MM.1S (cell line): ENCODE data around the gene CNRIP1.

ENCODE experiments used
- DNase-seq: peaks from one replicate; pipeline ENCODE4 v3.0.0-alpha.2; 2015
- H2AFZ ChIP-seq: fragments of 300-600 bp; sonication (generic); 2 replicates; pipeline ENCODE4 v1.6.0; 2016; ENCODE audit warnings: antibody characterized with exemption, low read length
- H3F3A ChIP-seq: fragments of 300-600 bp; sonication (generic); 2 replicates; pipeline ENCODE4 v1.6.1; 2016; ENCODE audit warnings: mild to moderate bottlenecking, antibody characterized with exemption, low read length, moderate library complexity, mixed read lengths; ENCODE audit not compliant: insufficient read depth
- H3K27ac ChIP-seq: fragments of 300-600 bp; sonication (generic); 2 replicates; pipeline ENCODE4 v1.5.1; 2016; ENCODE audit warnings: mild to moderate bottlenecking, low read length
- H3K27me3 ChIP-seq: fragments of 300-600 bp; sonication (generic); replicated peaks from 2 replicates; pipeline ENCODE4 v1.6.0; 2016; ENCODE audit warnings: low read length; ENCODE audit not compliant: insufficient read depth
- H3K36me3 ChIP-seq: fragments of 300-600 bp; sonication (generic); replicated peaks from 2 replicates; pipeline ENCODE4 v1.6.1; 2016; ENCODE audit warnings: mild to moderate bottlenecking, low read length, mixed read lengths; ENCODE audit not compliant: insufficient read depth
- H3K4me1 ChIP-seq: fragments of 300-600 bp; sonication (generic); 2 replicates; pipeline ENCODE4 v1.6.1; 2016; ENCODE audit warnings: low read length, mixed read lengths
- H3K4me2 ChIP-seq: fragments of 300-600 bp; sonication (generic); 2 replicates; pipeline ENCODE4 v1.6.0; 2016; ENCODE audit warnings: low read depth, low read length
- H3K4me3 ChIP-seq: fragments of 300-600 bp; sonication (generic); 2 replicates; pipeline ENCODE4 v1.5.1; 2016; ENCODE audit warnings: low read length, mixed read lengths
- H3K79me2 ChIP-seq: fragments of 300-600 bp; sonication (generic); 2 replicates; pipeline ENCODE4 v1.6.1; 2016; ENCODE audit warnings: mixed run types, low read length, mixed read lengths
- H3K9ac ChIP-seq: fragments of 300-600 bp; sonication (generic); 2 replicates; pipeline ENCODE4 v1.6.1; 2016; ENCODE audit warnings: low read length, mixed read lengths
- H3K9me2 ChIP-seq: fragments of 300-600 bp; sonication (generic); replicated peaks from 2 replicates; pipeline ENCODE4 v1.6.1; 2016; ENCODE audit warnings: mild to moderate bottlenecking, low read length, mixed read lengths; ENCODE audit not compliant: insufficient read depth
- H3K9me3 ChIP-seq: fragments of 300-600 bp; sonication (generic); replicated peaks from 2 replicates; pipeline ENCODE4 v1.6.1; 2016; ENCODE audit warnings: mild to moderate bottlenecking, low read length, mixed read lengths; ENCODE audit not compliant: insufficient read depth
- H4K20me1 ChIP-seq: fragments of 300-600 bp; sonication (generic); 2 replicates; pipeline ENCODE4 v1.6.1; 2016; ENCODE audit warnings: mild to moderate bottlenecking, low read length, moderate library complexity, mixed read lengths; ENCODE audit not compliant: insufficient read depth
- CTCF ChIP-seq: fragments of 300-600 bp; sonication (generic); IDR thresholded peaks from 2 replicates; pipeline ENCODE4 v1.5.1; 2016; ENCODE audit warnings: antibody characterized with exemption, low read length, mixed read lengths
- EZH2 ChIP-seq: fragments of 300-600 bp; sonication (generic); optimal IDR thresholded peaks from 2 replicates; pipeline ENCODE3; 2017; ENCODE audit warnings: low read depth, mild to moderate bottlenecking, antibody characterized with exemption, low read length, mixed read lengths
- EZH2phosphoT487 ChIP-seq: fragments of 300-600 bp; sonication (generic); IDR thresholded peaks from 2 replicates; pipeline ENCODE4 v1.6.1; 2018; ENCODE audit warnings: antibody characterized with exemption, low read length

CNRIP1 gene

GRCh38 chr2:68248806-68249205 lies 70.9 kb downstream of the CNRIP1 start:
- Histone ChIP-seq H3K4me1 (peaks cover 6% of the 10 kb centered on the region; the same call in 1 of the 2 replicates), H3K36me3 (no peaks in the 10 kb centered on the region; the same call in 1 of the 2 replicates), H2AFZ (no peak overlapping the region), H3K9me3 (no peaks in the 10 kb centered on the region), H3K4me2 (no peak overlapping the region), H4K20me1 (peaks cover 68% of the 10 kb centered on the region), H3K79me2 (peaks cover 82% of the 10 kb centered on the region), H3K9ac (no peak overlapping the region), H3K9me2 (no peaks in the 10 kb centered on the region), H3F3A (peaks cover 21% of the 10 kb centered on the region), H3K4me3 (no peak overlapping the region), H3K27ac (no peak overlapping the region), H3K27me3 (no peaks in the 10 kb centered on the region)
- TF ChIP-seq CTCF, result no peak
- TF ChIP-seq EZH2, result no peak
- no peak for TF ChIP-seq EZH2phosphoT487
- DNase-seq, result no peak

- Histone ChIP-seq H3K27me3 (no peaks in the 10 kb centered on the region), H3K4me3 (no peak overlapping the region), H3K9ac (no peak overlapping the region), H3K9me2 (no peaks in the 10 kb centered on the region), H3K4me1 (peaks cover 5% of the 10 kb centered on the region; the same call in 1 of the 2 replicates), H4K20me1 (peaks cover 72% of the 10 kb centered on the region), H3K9me3 (no peaks in the 10 kb centered on the region), H3K27ac (no peak overlapping the region), H3K36me3 (no peaks in the 10 kb centered on the region; the same call in 1 of the 2 replicates), H3F3A (peaks cover 21% of the 10 kb centered on the region), H2AFZ (no peak overlapping the region), H3K79me2 (peaks cover 86% of the 10 kb centered on the region), H3K4me2 (no peak overlapping the region)
- DNase-seq, result no peak
- TF ChIP-seq CTCF (no peak), EZH2 (no peak), EZH2phosphoT487 (no peak)
Observed at GRCh38 chr2:68248361-68248760, 71.4 kb downstream of the CNRIP1 start.

GRCh38 chr2:68246396-68246795 lies 73.4 kb downstream of the CNRIP1 start:
- Histone ChIP-seq H2AFZ (no peak overlapping the region), H3K27ac (no peak overlapping the region), H3K27me3 (no peaks in the 10 kb centered on the region), H3K4me2 (no peak overlapping the region), H3K79me2 (peaks cover 99% of the 10 kb centered on the region), H3K9me3 (no peaks in the 10 kb centered on the region), H4K20me1 (peaks cover 88% of the 10 kb centered on the region), H3F3A (peaks cover 16% of the 10 kb centered on the region), H3K4me1 (peaks cover 5% of the 10 kb centered on the region; the same call in 1 of the 2 replicates), H3K4me3 (no peak overlapping the region), H3K9ac (no peak overlapping the region), H3K36me3 (no peaks in the 10 kb centered on the region; the same call in 1 of the 2 replicates), H3K9me2 (no peaks in the 10 kb centered on the region)
- TF ChIP-seq EZH2, result no peak
- no peak for DNase-seq

GRCh38 chr2:68245672-68246071 lies 74.1 kb downstream of the CNRIP1 start:
- H3K4me1 ChIP-seq, result peaks cover 5% of the 10 kb centered on the region; the same call in 1 of the 2 replicates
- no peak overlapping the region for H2AFZ ChIP-seq
- H3K4me2 ChIP-seq, result no peak overlapping the region
- no peaks in the 10 kb centered on the region; the same call in 1 of the 2 replicates for H3K36me3 ChIP-seq
- no peaks in the 10 kb centered on the region for H3K27me3 ChIP-seq
- H3K79me2 ChIP-seq, result peaks cover 100% of the 10 kb centered on the region
- H3K9me2 ChIP-seq, result no peaks in the 10 kb centered on the region
- no peaks in the 10 kb centered on the region for H3K9me3 ChIP-seq
- TF ChIP-seq CTCF (no peak), EZH2 (no peak), EZH2phosphoT487 (no peak)
- peaks cover 8% of the 10 kb centered on the region for H3F3A ChIP-seq
- H3K4me3 ChIP-seq, result no peak overlapping the region
- no peak for DNase-seq
- peaks cover 93% of the 10 kb centered on the region for H4K20me1 ChIP-seq
- H3K27ac ChIP-seq, result no peak overlapping the region
- no peak overlapping the region for H3K9ac ChIP-seq
